DMS114 treated with DMSO at 0.1 percent for 48 hours (cell line): Measurements from ENCODE around the gene ANKMY1.
"Not testable (repeated sequence)": the region's sequence is repeated elsewhere in the genome, so short reads cannot be mapped to it uniquely, and the experiment has no call there.

Experiments used
- DNase-seq: peaks from one replicate; lab custom pipeline; 2025; ENCODE audit not compliant: unreplicated experiment; lab: John Stamatoyannopoulos, UW

ANKMY1 gene

GRCh38 chr2:240568678-240569522 is 11.1 kb upstream of the ANKMY1 start:
- DNase-seq, result no peak

- DNase-seq, result no peak
Observed at GRCh38 chr2:240567872-240568677, 10.3 kb upstream of the ANKMY1 start, which contains the start of gene RNPEPL1. Gene RNPEPL1, plus strand, starts transcription at chr2:240568484. Its CDS starts 103 bp downstream, at chr2:240568587.

GRCh38 chr2:240567137-240567871 is 9.5 kb upstream of the ANKMY1 start:
- no peak for DNase-seq

- DNase-seq, result peak; percentile 31
Observed at GRCh38 chr2:240566203-240567136, 8.7 kb upstream of the ANKMY1 start.

DNA sequence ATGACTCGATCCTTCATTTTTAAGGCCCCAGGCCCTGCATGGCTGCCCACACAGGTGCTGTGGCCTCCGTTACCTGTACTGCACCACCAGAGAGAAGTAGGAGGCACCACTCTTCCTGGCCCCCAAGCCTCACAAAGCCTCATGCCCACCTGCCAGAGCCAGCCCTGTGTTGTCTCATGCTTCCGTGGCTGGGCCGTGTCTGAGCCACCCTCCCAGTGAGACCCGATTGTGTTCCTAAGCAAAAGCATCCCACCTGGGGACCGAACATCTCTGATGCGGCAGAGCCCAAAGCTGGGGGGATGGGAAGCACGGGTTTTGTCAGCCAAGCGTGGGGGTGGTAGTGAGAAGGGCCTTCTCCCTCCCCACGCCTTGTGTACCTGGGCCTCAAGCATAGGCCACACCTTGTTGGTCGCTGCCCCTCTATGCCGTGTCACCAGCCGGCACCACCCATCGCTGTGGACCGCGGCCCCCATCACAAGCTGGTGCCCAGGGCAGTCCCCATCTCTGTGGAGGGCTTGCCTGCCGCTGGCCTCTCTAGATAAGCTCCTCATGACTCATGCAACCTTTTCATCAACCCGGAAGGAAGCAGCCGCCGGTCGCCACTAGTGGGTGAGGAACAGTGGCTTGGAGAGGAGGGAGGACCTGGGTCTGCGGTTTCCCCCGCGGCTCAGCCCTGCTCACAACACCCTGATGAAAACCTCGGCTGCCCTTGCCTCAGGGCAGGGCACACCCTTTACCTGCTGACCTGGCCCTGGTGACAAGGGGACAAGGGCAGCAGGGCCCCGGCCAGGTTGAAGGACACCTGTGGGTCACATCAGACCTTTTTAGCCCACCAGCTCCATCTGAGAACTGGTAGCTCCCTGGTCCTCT is 7.8 kb upstream of the ANKMY1 start:
- DNase-seq, result no peak

DNA sequence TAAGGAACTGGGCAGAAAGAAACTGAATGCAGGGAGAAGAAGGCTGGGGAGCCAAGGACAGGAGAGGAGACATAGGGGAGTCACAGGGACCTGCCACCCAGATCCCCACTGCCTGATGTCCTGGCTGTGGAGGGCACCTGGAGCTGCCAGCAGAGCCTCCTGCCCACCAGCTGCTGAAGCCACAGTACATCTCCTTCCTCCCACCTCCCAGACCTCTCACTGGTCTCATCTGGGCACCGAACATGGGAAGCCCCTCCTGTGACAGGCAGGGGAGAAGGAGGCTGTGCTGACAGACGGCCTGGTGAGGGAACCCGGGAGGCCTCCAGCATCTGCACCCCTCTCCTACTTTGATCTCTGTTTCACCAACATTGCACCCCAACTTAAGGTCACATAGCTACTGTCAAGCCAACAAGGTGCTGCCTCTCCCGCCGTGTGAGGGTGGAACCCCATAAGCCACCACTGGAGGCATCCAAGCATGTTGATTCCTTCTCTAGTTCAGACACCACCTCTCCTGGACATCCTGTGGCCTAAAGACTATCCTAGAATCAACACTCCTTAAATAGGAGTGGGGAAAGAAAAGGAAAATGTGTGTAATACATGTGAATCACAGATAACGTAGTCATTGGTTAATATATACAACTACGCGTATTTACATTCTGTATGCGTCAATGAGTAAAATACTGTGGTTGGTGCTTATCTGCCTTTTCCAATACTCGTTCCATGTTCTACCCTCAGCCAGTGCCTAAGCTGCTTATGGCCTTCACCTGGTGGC is 7.0 kb upstream of the ANKMY1 start:
- no peak for DNase-seq

DNA sequence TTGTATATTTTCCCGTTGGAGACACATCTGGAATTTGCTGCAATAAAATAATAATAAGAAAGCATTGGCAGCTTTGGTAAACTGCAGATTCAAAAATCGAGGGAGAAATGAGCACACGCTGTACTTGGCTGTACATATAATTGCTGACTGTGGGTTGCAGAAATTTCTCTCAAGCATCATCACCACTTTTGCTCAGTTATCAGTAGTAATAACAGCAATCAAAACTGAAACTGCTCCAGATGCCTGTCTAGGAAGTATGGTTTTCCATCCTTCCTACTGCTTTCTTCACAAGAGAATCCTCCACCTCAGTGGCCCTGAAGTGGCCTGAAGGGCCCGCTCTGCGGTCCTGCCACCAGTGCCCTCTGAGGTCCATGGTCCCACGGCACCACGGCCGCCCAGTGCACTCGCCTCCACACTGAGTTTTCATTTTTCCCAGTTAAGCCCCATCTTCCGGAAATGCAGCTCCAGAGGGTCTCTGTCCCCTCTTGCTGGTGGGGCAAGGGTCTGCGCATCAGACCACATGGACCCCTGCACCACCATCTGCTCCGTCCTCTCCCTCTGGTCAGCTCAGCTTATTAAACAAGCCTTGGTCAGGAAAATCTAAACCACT is 6.3 kb upstream of the ANKMY1 start:
- DNase-seq, result no peak

- not testable (repeated sequence) for DNase-seq
Observed at GRCh38 chr2:240563231-240563630, 5.4 kb upstream of the ANKMY1 start.

GRCh38 chr2:240561325-240561971 is 3.7 kb upstream of the ANKMY1 start:
- DNase-seq, result no peak

DNA sequence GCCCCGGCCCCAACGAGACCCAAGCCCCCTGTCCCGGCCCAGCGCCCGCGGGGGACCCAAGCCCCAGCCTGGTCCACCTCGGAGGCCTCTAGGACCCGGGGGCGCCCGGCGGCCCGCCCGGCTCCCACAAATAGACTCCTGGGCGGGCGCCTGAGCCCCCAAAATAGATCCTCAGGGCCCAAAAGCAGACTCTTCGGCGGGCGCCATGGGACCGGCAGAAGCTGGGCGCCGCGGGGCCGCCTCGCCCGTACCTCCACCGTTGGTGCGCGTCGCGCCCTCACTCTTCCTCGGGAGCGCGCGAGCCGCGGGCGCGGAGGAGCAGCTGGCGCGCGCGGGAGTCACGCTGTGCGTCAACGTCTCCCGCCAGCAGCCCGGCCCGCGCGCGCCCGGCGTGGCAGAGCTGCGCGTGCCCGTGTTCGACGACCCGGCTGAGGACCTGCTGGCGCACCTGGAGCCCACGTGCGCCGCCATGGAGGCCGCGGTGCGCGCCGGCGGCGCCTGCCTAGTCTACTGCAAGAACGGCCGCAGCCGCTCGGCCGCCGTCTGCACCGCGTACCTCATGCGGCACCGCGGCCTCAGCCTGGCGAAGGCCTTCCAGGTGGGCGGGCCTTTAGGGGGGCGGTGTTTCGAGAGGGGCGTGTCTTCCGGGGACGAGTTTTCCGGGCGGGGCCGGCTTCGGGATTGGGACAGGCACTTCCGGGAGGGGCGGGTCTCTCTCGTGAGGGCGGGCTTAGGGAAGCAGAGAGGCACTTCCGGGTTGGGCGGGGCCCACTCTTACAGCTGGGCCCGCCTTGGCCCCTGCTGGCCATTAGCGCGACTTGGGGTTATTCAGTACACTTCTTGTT is 2.9 kb upstream of the ANKMY1 start:
- peak; percentile 94 for DNase-seq

- peak; percentile 62 for DNase-seq
Observed at GRCh38 chr2:240560084-240560479, 2.3 kb upstream of the ANKMY1 start, which contains the start of gene DUSP28. Gene DUSP28, plus strand, starts transcription at chr2:240560357. Its CDS starts 328 bp downstream, at chr2:240560685.

DNA sequence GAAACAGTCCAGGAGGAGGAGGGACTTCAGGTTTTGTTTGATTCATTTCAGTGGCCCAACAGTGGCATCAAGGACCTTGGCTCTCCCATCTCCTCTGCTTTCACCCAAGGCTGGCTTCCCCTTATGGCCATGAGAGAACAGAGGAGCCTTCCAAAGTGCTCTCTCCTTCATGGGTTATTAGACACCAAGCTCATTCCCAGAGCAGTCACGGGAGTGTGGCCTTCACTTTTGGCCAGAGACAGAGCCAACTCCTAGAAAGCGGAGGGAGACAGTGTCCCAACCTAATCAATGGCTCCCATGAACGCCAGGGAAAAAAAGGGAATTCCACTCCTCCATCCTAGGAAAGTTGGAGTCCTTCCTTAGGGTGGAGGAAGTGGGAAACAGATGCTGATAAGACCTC is 1.5 kb upstream of the ANKMY1 start:
- no peak for DNase-seq

- DNase-seq, result no peak
Observed at GRCh38 chr2:240558236-240558761, 511 bp upstream of the ANKMY1 start.

DNA sequence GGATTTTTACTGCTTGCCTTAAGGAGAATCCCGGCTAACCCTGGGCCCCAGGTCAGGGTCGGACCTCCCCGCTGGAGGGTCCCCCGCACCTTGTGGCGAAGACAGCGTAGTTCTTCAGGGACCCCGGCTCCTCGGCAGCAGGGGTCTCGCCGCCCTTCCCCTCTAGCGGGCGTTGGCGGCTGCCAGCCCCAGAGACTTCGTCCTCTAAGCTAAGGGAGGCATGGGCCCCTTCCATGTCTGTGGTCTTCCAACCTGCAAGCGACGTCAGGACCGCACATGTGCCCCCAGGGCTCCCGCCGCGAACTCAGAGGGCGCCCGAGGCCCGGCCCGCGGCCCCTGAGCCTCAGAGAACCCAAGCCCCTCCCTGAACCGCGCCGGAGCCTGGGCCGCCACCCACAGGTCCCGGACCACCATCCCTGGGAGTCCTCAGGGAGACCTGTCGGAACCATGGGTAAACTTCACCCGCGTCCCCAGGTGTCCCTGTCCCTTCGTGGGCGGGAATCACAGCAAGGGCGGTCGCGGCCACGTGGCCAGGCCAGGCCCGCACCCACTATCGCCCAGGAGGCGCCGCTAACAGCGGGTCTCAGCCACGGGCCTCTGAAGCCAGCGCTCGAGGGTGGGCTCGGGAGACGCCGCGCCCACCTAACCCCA is 562 bp downstream of the ANKMY1 start:
- no peak for DNase-seq

GRCh38 chr2:240556553-240557100 is 1.2 kb downstream of the ANKMY1 start:
- peak; percentile 10 for DNase-seq
